Measurements from ENCODE around the gene PARPBP.

GRCh38 chr12:102174117-102174516 lies 54.1 kb downstream of the PARPBP start:
- no peak for TF ChIP-seq CTCF (IDR thresholded peaks at IDR 0.05 in 4 of 5, conservative IDR thresholded peaks at IDR 0.05 in 1 of 5)
- TF ChIP-seq POLR2A (IDR thresholded peaks at IDR 0.05): no peak

Measured in gastrocnemius medialis (tissue), 4 donors.